Body of pancreas (tissue), 4 donors: ENCODE data around the gene SCN2B. TPM values are rescaled to one million over a fixed set of nuclear protein-coding genes. Genes with fewer than 3 reads are reported as not detected.

Experiments used
- ATAC-seq: fragments of 150-250 bp; one replicate; pipeline ENCODE4 v1.9.1; 2016
- DNase-seq, 4 donors: peaks; one replicate each; pipeline ENCODE4 v3.0.0-alpha.2; 2019
- H3K27ac ChIP-seq, 4 donors: fragments of 200-600 bp; sonication (generic); 1 replicate in 3 of 4; 2 replicates in 1 of 4; pipeline versions ENCODE4 v1.5.1 to v1.6.1; 2016 to 2019; ENCODE audit warnings: mild to moderate bottlenecking in 1 of 4, mixed read lengths in 1 of 4, moderate library complexity in 1 of 4
- H3K27me3 ChIP-seq, 2 donors: fragments of 200-600 bp; sonication (generic); one replicate each; pipeline ENCODE4 v1.6.0; 2016; ENCODE audit warnings: mild to moderate bottlenecking in 1 of 2
- H3K36me3 ChIP-seq, 2 donors: fragments of 200-600 bp; sonication (generic); replicated peaks in 1 of 2; 2 replicates each; pipeline ENCODE4 v1.5.1; 2016; ENCODE audit warnings: low read depth in 2 of 2; ENCODE audit not compliant: insufficient read depth in 1 of 2
- H3K4me1 ChIP-seq: fragments of 200-600 bp; sonication (generic); one replicate; pipeline ENCODE4 v1.6.0; 2016
- H3K4me3 ChIP-seq, 2 donors: fragments of 200-600 bp; sonication (generic); 1 replicate in 1 of 2; 2 replicates in 1 of 2; pipeline ENCODE4 v1.5.1; 2016 to 2019
- H3K9me3 ChIP-seq, 3 donors: fragments of 200-600 bp; sonication (generic); 1 replicate in 2 of 3; 2 replicates in 1 of 3; pipeline ENCODE4 v1.5.1; 2016
- CTCF ChIP-seq, 7 experiments: fragments of 450-650 bp in 4 of 7; fragments of 200-600 bp in 3 of 7; sonication (generic) in 3 of 7; IDR thresholded peaks; one replicate each; pipeline ENCODE4 v1.5.1; 2016 to 2019; ENCODE audit warnings: antibody characterized with exemption in 7 of 7
- POLR2A ChIP-seq, 3 donors: fragments of 450-650 bp; IDR thresholded peaks; one replicate each; pipeline ENCODE4 v1.6.1; 2016; ENCODE audit warnings: antibody characterized with exemption in 3 of 3, mild to moderate bottlenecking in 2 of 3
- WGBS, 2 donors: methylation state at CpG; one replicate each; pipeline ENCODE4 v1.1.5; 2017; 5-methylcytosine and 5-hydroxymethylcytosine counted together
- intact Hi-C: fragments of 100-400 bp; cut with DNase I; formaldehyde crosslinking; loops from one replicate; pipeline ENCODE4 v1.15.1; 2023
- total RNA-seq, 2 donors: library from RNA; depleted of rRNA; stranded (reverse); fragments of >200 nt; gene quantifications; one replicate each; pipeline ENCODE4 v1.1.0, GENCODE V29; 2016

Gene SCN2B
- total RNA-seq, 2 donors from 2014 or later = under 0.01 TPM; not detected in 1

GRCh38 chr11:118126082-118126838, 50.2 kb downstream of the SCN2B start:
- Histone ChIP-seq H3K4me3 (no peak overlapping the region), H3K27ac (no peak overlapping the region), H3K4me1 (no peaks in the 10 kb centered on the region), H3K36me3 (no peaks in the 10 kb centered on the region), H3K27me3 (no peaks in the 10 kb centered on the region), H3K9me3 (no peaks in the 10 kb centered on the region)
- ATAC-seq (no peak), DNase-seq (no peak)
- intact Hi-C loops = no loop called here
- TF ChIP-seq POLR2A (IDR thresholded peaks at IDR 0.05) (no peak), CTCF (IDR thresholded peaks at IDR 0.05) (no peak)
- WGBS, 2 donors = 78% methylated on average over 7 of the region's 7 CpGs

GRCh38 chr11:118124929-118125535, 51.4 kb downstream of the SCN2B start:
- 69 to 80% methylated on average over 8 of the region's 8 CpGs for WGBS, 2 donors
- H3K4me1 ChIP-seq = no peaks in the 10 kb centered on the region
- DNase-seq = no peak
- H3K27ac ChIP-seq = no peak overlapping the region
- intact Hi-C loops = no loop called here
- H3K36me3 ChIP-seq = no peaks in the 10 kb centered on the region
- H3K4me3 ChIP-seq = no peak overlapping the region
- H3K9me3 ChIP-seq = no peaks in the 10 kb centered on the region
- H3K27me3 ChIP-seq = no peaks in the 10 kb centered on the region
- ATAC-seq = no peak
- TF ChIP-seq CTCF (IDR thresholded peaks at IDR 0.05) = no peak
- no peak for TF ChIP-seq POLR2A (IDR thresholded peaks at IDR 0.05)

GRCh38 chr11:118120793-118121192, 55.6 kb downstream of the SCN2B start:
- TF ChIP-seq CTCF (IDR thresholded peaks at IDR 0.05) = no peak
- Histone ChIP-seq H3K4me3 (no peak overlapping the region), H3K27me3 (no peaks in the 10 kb centered on the region), H3K9me3 (no peaks in the 10 kb centered on the region), H3K36me3 (no peaks in the 10 kb centered on the region), H3K4me1 (no peaks in the 10 kb centered on the region), H3K27ac (no peak overlapping the region)
- ATAC-seq (no peak), DNase-seq (no peak)
- 92 to 100% methylated on average over 1 of the region's 1 CpG for WGBS, 2 donors
- intact Hi-C loops = no loop called here

GRCh38 chr11:118117790-118118601, 58.4 kb downstream of the SCN2B start:
- no peak for TF ChIP-seq POLR2A (IDR thresholded peaks at IDR 0.05)
- no peak for TF ChIP-seq CTCF (IDR thresholded peaks at IDR 0.05)
- no peaks in the 10 kb centered on the region for H3K27me3 ChIP-seq
- H3K27ac ChIP-seq = no peak overlapping the region
- intact Hi-C loops = no loop called here
- no peaks in the 10 kb centered on the region for H3K4me1 ChIP-seq
- no peak for ATAC-seq
- H3K4me3 ChIP-seq = no peak overlapping the region
- H3K36me3 ChIP-seq = no peaks in the 10 kb centered on the region
- 71 to 78% methylated on average over 6 to 9 of the region's 9 CpGs for WGBS, 2 donors
- DNase-seq = no peak
- H3K9me3 ChIP-seq = no peaks in the 10 kb centered on the region
